TTC549 (cell line): Measurements from ENCODE around the gene PTGES3L.
"Not testable (repeated sequence)": the region's sequence is repeated elsewhere in the genome, so short reads cannot be mapped to it uniquely, and the experiment has no call there.

Source experiments
- FAIRE-seq: peaks from 2 replicates; lab custom pipeline; 2012; peaks lifted over from hg19 to GRCh38; lab: Jason Lieb, UNC

PTGES3L gene

GRCh38 chr17:43014020-43014648 is 34.3 kb upstream of the PTGES3L start:
- FAIRE-seq = no peak

GRCh38 chr17:43013296-43013695 is 33.4 kb upstream of the PTGES3L start:
- no peak for FAIRE-seq

- FAIRE-seq = no peak
These were observed 32.0 kb upstream of the PTGES3L start for GRCh38 chr17:43011728-43012472.

GRCh38 chr17:43010667-43011308 is 30.9 kb upstream of the PTGES3L start:
- no peak for FAIRE-seq

- FAIRE-seq = no peak
These were observed 27.0 kb upstream of the PTGES3L start, which contains the start of gene IFI35 for GRCh38 chr17:43006639-43007551. IFI35 (plus strand) TSS chr17:43006784; CDS start chr17:43006948, 164 bp downstream.

- no peak for FAIRE-seq
These were observed 23.8 kb upstream of the PTGES3L start for GRCh38 chr17:43003542-43004172.

GRCh38 chr17:43000894-43001293 is 21.0 kb upstream of the PTGES3L start:
- FAIRE-seq = not testable (repeated sequence)

GRCh38 chr17:42999003-42999525 is 19.2 kb upstream of the PTGES3L start:
- FAIRE-seq = no peak

- peak; percentile 97 for FAIRE-seq
These were observed 18.4 kb upstream of the PTGES3L start, which contains the start of gene RPL27 for GRCh38 chr17:42997984-42998938. RPL27 (plus strand) TSS chr17:42998419; CDS start chr17:42998751, 332 bp downstream.

GRCh38 chr17:42997390-42997983 is 17.6 kb upstream of the PTGES3L start:
- FAIRE-seq = no peak

GRCh38 chr17:42993913-42994312 is 14.0 kb upstream of the PTGES3L start:
- not testable (repeated sequence) for FAIRE-seq

GRCh38 chr17:42992872-42993271 is 13.0 kb upstream of the PTGES3L start:
- FAIRE-seq = no peak

GRCh38 chr17:42991471-42991870 is 11.6 kb upstream of the PTGES3L start:
- no peak for FAIRE-seq

- FAIRE-seq = no peak
These were observed 10.1 kb upstream of the PTGES3L start for GRCh38 chr17:42989726-42990652.

GRCh38 chr17:42989141-42989540 is 9.3 kb upstream of the PTGES3L start:
- FAIRE-seq = no peak

GRCh38 chr17:42985225-42985624 is 5.3 kb upstream of the PTGES3L start:
- no peak for FAIRE-seq

- FAIRE-seq = no peak
These were observed 2.4 kb upstream of the PTGES3L start for GRCh38 chr17:42982266-42982665.

- no peak for FAIRE-seq
These were observed 1.0 kb upstream of the PTGES3L start for GRCh38 chr17:42980766-42981397.
